ENCODE results near the gene CFDP1. TPM values are rescaled to one million over a fixed set of nuclear protein-coding genes. Genes with fewer than 3 reads are reported as not detected.
A peak's percentile ranks its signal among the peaks of the same experiment; 100 is the strongest.

The CFDP1 gene
- total and polyA plus RNA-seq, 2 of the 13 experiments (the other 11 are each of a cell fraction or from before 2014, with no cell fraction given) = 78.6 to 153 TPM

GRCh38 chr16:75250809-75251279, 182.5 kb downstream of the CFDP1 start (continued):
- TF ChIP-seq TOPORS (CRISPR knock-in tag; IDR thresholded peaks at IDR 0.05) = peak; percentile 61; the same call in 1 of the 2 replicates
- TF ChIP-seq ZBTB43 (CRISPR knock-in tag; conservative IDR thresholded peaks at IDR 0.05) = 0 out of 2 replicates have a peak, but pooled peaks have one; percentile 17
- no peak; the same call in 1 of the 2 replicates for TF ChIP-seq KMT2B (CRISPR knock-in tag; IDR thresholded peaks at IDR 0.05)
- TF ChIP-seq ZNF761 (CRISPR knock-in tag; conservative IDR thresholded peaks at IDR 0.05) = no peak
- TF ChIP-seq ZFP36 (IDR thresholded peaks at IDR 0.05; ENCODE audit: borderline replicate concordance, low read depth, low read length, partially characterized antibody) = no peak
- no peak; the same call in 1 of the 2 replicates for TF ChIP-seq ZNF543 (CRISPR knock-in tag; IDR thresholded peaks at IDR 0.05)
- TF ChIP-seq CEBPB (IDR thresholded peaks at IDR 0.05; ENCODE audit: borderline replicate concordance, low read depth, low read length) = no peak
- no peak for TF ChIP-seq ZNF776 (CRISPR knock-in tag; IDR thresholded peaks at IDR 0.05)
- peak; percentile 73 for TF ChIP-seq ETV5 (CRISPR knock-in tag; IDR thresholded peaks at IDR 0.05; ENCODE audit: borderline replicate concordance)
- TF ChIP-seq, protein P1, sequence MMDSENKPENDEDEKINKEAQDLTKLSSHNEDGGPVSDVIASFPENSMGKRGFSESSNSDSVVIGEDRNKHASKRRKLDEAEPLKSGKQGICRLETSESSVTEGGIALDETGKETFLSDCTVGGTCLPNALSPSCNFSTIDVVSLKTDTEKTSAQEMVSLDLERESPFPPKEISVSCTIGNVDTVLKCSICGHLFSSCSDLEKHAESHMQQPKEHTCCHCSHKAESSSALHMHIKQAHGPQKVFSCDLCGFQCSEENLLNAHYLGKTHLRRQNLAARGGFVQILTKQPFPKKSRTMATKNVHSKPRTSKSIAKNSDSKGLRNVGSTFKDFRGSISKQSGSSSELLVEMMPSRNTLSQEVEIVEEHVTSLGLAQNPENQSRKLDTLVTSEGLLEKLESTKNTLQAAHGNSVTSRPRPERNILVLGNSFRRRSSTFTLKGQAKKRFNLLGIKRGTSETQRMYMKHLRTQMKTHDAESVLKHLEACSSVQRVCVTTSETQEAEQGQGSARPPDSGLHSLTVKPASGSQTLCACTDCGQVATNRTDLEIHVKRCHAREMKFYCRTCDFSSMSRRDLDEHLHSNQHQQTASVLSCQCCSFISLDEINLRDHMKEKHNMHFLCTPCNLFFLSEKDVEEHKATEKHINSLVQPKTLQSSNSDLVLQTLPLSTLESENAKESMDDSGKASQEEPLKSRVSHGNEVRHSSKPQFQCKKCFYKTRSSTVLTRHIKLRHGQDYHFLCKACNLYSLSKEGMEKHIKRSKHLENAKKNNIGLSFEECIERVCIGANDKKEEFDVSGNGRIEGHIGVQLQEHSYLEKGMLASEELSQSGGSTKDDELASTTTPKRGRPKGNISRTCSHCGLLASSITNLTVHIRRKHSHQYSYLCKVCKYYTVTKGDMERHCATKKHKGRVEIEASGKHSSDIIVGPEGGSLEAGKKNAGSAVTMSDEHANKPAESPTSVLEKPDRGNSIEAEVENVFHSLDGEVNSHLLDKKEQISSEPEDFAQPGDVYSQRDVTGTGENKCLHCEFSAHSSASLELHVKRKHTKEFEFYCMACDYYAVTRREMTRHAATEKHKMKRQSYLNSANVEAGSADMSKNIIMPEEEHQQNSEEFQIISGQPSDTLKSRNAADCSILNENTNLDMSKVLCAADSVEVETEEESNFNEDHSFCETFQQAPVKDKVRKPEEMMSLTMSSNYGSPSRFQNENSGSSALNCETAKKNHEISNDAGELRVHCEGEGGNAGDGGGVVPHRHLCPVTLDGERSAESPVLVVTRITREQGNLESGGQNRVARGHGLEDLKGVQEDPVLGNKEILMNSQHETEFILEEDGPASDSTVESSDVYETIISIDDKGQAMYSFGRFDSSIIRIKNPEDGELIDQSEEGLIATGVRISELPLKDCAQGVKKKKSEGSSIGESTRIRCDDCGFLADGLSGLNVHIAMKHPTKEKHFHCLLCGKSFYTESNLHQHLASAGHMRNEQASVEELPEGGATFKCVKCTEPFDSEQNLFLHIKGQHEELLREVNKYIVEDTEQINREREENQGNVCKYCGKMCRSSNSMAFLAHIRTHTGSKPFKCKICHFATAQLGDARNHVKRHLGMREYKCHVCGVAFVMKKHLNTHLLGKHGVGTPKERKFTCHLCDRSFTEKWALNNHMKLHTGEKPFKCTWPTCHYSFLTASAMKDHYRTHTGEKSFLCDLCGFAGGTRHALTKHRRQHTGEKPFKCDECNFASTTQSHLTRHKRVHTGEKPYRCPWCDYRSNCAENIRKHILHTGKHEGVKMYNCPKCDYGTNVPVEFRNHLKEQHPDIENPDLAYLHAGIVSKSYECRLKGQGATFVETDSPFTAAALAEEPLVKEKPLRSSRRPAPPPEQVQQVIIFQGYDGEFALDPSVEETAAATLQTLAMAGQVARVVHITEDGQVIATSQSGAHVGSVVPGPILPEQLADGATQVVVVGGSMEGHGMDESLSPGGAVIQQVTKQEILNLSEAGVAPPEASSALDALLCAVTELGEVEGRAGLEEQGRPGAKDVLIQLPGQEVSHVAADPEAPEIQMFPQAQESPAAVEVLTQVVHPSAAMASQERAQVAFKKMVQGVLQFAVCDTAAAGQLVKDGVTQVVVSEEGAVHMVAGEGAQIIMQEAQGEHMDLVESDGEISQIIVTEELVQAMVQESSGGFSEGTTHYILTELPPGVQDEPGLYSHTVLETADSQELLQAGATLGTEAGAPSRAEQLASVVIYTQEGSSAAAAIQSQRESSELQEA (CRISPR knock-in tag; IDR thresholded peaks at IDR 0.05; ENCODE audit: not compliant biosample characterization) = peak; percentile 52
- TF ChIP-seq SETDB1 (CRISPR knock-in tag; IDR thresholded peaks at IDR 0.05; ENCODE audit: borderline replicate concordance) = no peak
- peak; percentile 43; the same call in 1 of the 2 replicates for TF ChIP-seq ZNF800 (CRISPR knock-in tag; IDR thresholded peaks at IDR 0.05)
- peak; percentile 80; the same call in 1 of the 2 replicates for TF ChIP-seq ZNF816 (CRISPR knock-in tag; IDR thresholded peaks at IDR 0.05; ENCODE audit: borderline replicate concordance)
- TF ChIP-seq SMAD3 (CRISPR knock-in tag; IDR thresholded peaks at IDR 0.05) = no peak
- peak; percentile 39 for TF ChIP-seq ARNT2 (CRISPR knock-in tag; IDR thresholded peaks at IDR 0.05; ENCODE audit: low read depth)
- TF ChIP-seq ZSCAN9 (CRISPR knock-in tag; IDR thresholded peaks at IDR 0.05; ENCODE audit: borderline replicate concordance) = no peak; the same call in 1 of the 2 replicates
- no peak for TF ChIP-seq ZNF10 (CRISPR knock-in tag; IDR thresholded peaks at IDR 0.05; ENCODE audit: borderline replicate concordance, low read depth)
- no peak for TF ChIP-seq MBNL3 (CRISPR knock-in tag; conservative IDR thresholded peaks at IDR 0.05)
- no peak for TF ChIP-seq ZMYM3 (CRISPR knock-in tag; IDR thresholded peaks at IDR 0.05)
- TF ChIP-seq ONECUT2 (CRISPR knock-in tag; IDR thresholded peaks at IDR 0.05) = no peak

Measured in HepG2 (cell line).